Peyer's patch (tissue), 4 donors: ENCODE measurements around the gene TULP3.

ENCODE experiments used
- CTCF ChIP-seq, 6 experiments: fragments of 450-650 bp in 4 of 6; fragments of 200-600 bp in 2 of 6; sonication (generic) in 1 of 6; IDR thresholded peaks; one replicate each; pipeline ENCODE4 v1.5.1; 2017 to 2019; ENCODE audit warnings: antibody characterized with exemption in 6 of 6, mild to moderate bottlenecking in 3 of 6, moderate library complexity in 1 of 6
- POLR2A ChIP-seq, 2 donors: fragments of 450-650 bp; IDR thresholded peaks; one replicate each; pipeline ENCODE4 v1.5.1; 2017; ENCODE audit warnings: antibody characterized with exemption in 2 of 2, mild to moderate bottlenecking in 2 of 2, moderate library complexity in 2 of 2

- TF ChIP-seq CTCF (IDR thresholded peaks at IDR 0.05) (no peak), POLR2A (IDR thresholded peaks at IDR 0.05) (no peak)
These were observed 97.8 kb downstream of the TULP3 start for GRCh38 chr12:2988494-2988893.
